Putamen (tissue), 1 donor: ENCODE data around the gene NKAPL.
A peak's percentile ranks its signal among the peaks of the same experiment; 100 is the strongest.

Source experiments
- DNase-seq: peaks from one replicate; pipeline ENCODE4 v3.0.0-alpha.2; 2016; ENCODE audit warnings: low spot score

The NKAPL gene

GRCh38 chr6:28245206-28245941 is 13.7 kb upstream of the NKAPL start:
- DNase-seq: no peak

GRCh38 chr6:28248916-28249315 is 10.2 kb upstream of the NKAPL start:
- DNase-seq: no peak

GRCh38 chr6:28250747-28251146 is 8.3 kb upstream of the NKAPL start:
- DNase-seq: no peak

- DNase-seq: no peak
These were observed 7.5 kb upstream of the NKAPL start for GRCh38 chr6:28251661-28252008.

- peak; percentile 88 for DNase-seq
These were observed 6.8 kb upstream of the NKAPL start, which contains the start of gene ZKSCAN4 for GRCh38 chr6:28252009-28252975. Gene ZKSCAN4 (minus strand): TSS chr6:28252269. CDS start chr6:28251980, 289 bp downstream.

- no peak for DNase-seq
These were observed 5.0 kb upstream of the NKAPL start for GRCh38 chr6:28254121-28254519.

- no peak for DNase-seq
These were observed 2.1 kb upstream of the NKAPL start for GRCh38 chr6:28257042-28257441.

- DNase-seq: no peak
These were observed 4.8 kb downstream of the NKAPL start for GRCh38 chr6:28263922-28264321.

GRCh38 chr6:28264834-28265401 is 5.8 kb downstream of the NKAPL start:
- DNase-seq: no peak

- no peak for DNase-seq
These were observed 7.5 kb downstream of the NKAPL start for GRCh38 chr6:28266563-28266961.

GRCh38 chr6:28266962-28267694 is 8.0 kb downstream of the NKAPL start, which contains the start of gene ZSCAN26:
Gene ZSCAN26 (plus strand): TSS chr6:28267143. CDS start chr6:28271920, 4,777 bp downstream.
- peak; percentile 88 for DNase-seq

GRCh38 chr6:28267695-28268059 is 8.6 kb downstream of the NKAPL start:
- no peak for DNase-seq

GRCh38 chr6:28269492-28269891 is 10.4 kb downstream of the NKAPL start:
- DNase-seq: no peak

- no peak for DNase-seq
These were observed 15.8 kb downstream of the NKAPL start for GRCh38 chr6:28274888-28275287.

- no peak for DNase-seq
These were observed 18.6 kb downstream of the NKAPL start for GRCh38 chr6:28277746-28278145.

- DNase-seq: no peak
These were observed 21.6 kb downstream of the NKAPL start for GRCh38 chr6:28280595-28281287.

GRCh38 chr6:28281288-28282064 is 22.4 kb downstream of the NKAPL start, which contains the start of gene PGBD1:
Gene PGBD1 (plus strand): TSS chr6:28281572. CDS start chr6:28283814, 2,242 bp downstream.
- DNase-seq: peak; percentile 54

GRCh38 chr6:28282926-28283325 is 23.8 kb downstream of the NKAPL start:
- DNase-seq: no peak

- DNase-seq: no peak
These were observed 32.5 kb downstream of the NKAPL start for GRCh38 chr6:28291573-28291972.

- no peak for DNase-seq
These were observed 36.2 kb downstream of the NKAPL start for GRCh38 chr6:28295326-28295725.
